ENCODE data around the gene DHFR2. TPM values are rescaled to one million over a fixed set of nuclear protein-coding genes. Genes with fewer than 3 reads are reported as not detected.
"Not testable (repeated sequence)": the region's sequence is repeated elsewhere in the genome, so short reads cannot be mapped to it uniquely, and the experiment has no call there.

Gene DHFR2
- total RNA-seq, 1 experiment from 2014 or later: 4.2 TPM

GRCh38 chr3:94065819-94066480 lies 3.2 kb upstream of the DHFR2 start:
- no peak for DNase-seq (ENCODE audit: low read depth)

DNA sequence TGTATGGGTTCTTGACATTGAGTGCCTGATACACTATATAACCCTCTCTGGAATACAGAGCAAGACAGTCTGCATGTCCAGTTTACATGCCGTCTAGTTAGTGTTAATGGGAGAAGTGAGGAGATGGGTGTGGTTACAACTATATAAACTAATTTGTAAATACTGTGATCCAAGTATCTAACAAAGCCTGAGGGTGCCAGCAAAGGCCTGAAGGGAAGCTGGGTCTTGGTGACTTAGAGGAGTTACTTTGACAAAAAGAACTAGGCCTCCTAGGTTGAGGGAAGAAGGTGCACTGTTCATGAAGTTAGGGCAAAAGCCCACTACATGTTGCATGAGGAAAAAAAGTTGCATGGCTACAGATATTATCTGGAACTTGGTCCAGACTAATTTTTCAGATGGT lies 2.4 kb upstream of the DHFR2 start:
- no peak for DNase-seq (ENCODE audit: low read depth)

- DNase-seq (ENCODE audit: low read depth): no peak
These were observed 1.6 kb upstream of the DHFR2 start for GRCh38 chr3:94064243-94064860.

GRCh38 chr3:94063496-94064119 lies 892 bp upstream of the DHFR2 start:
- DNase-seq (ENCODE audit: low read depth): peak; percentile 29

- DNase-seq (ENCODE audit: low read depth): no peak
These were observed 1.4 kb downstream of the DHFR2 start for GRCh38 chr3:94061297-94061696.

- DNase-seq (ENCODE audit: low read depth): no peak
These were observed 12.2 kb downstream of the DHFR2 start for GRCh38 chr3:94050546-94050945.

GRCh38 chr3:94049267-94049666 lies 13.4 kb downstream of the DHFR2 start:
- DNase-seq (ENCODE audit: low read depth): no peak

DNA sequence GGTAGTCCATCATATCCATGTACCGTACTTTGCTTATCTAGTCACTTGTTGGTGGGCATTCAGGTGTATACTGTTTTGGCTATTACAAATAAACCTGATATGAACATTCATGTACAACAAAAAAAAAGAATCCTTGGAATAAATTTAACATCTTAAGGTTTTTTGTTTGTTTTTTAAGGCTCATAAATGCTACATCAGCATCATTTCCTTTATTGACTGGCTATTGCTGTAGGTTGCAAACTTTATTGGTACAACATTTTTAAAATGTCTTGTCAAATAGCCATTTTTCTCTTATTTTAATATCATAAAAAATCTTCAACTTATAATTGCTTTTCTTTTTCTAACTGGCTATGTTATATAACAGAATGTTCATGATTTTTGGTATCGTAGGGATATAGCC lies 16.2 kb downstream of the DHFR2 start:
- DNase-seq (ENCODE audit: low read depth): no peak

GRCh38 chr3:94044100-94044936 lies 18.4 kb downstream of the DHFR2 start:
- DNase-seq (ENCODE audit: low read depth): not testable (repeated sequence)

- no peak for DNase-seq (ENCODE audit: low read depth)
These were observed 19.4 kb downstream of the DHFR2 start for GRCh38 chr3:94043285-94043684.

GRCh38 chr3:94036909-94037507 lies 25.7 kb downstream of the DHFR2 start:
- DNase-seq (ENCODE audit: low read depth): peak; percentile 63

DNA sequence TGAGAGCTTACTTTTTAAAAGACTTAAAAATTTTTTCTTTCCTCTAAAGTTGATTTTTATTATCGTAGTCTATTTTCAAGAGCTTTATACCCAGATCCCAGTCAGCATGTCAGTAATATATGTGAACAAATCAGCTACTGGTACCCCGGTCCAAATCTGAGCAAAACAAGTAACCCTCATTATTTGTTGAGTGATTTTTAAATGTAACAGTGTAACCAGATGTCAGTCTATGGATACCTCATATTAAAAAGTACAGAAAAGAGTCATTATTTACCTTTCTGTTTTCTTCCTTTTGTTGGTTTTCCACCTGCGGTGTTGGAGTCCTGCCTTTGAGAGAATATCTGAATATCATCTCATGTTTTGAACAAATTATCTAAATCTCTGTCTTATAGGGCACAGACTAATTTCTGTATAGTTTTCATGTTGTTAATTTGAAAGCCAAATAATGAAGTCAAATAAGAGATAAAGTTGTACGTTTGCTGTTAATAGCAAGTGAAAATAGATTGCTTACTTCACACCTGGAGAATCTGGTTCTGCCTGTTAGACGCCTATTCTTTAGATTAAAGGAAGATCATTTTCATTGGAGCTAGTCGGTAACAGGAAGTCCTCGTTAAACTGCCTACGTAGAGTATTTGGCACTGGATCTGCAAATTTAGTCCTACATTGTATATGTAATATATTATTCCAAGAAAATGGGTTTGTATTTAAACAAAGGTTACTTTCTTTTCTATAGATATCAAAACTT lies 34.5 kb downstream of the DHFR2 start, which contains the start of gene STX19:
STX19 (minus strand) TSS at position 505 of the 745 bp plus-strand sequence. CDS start 13,328 bp downstream, outside the sequence.
- DNase-seq (ENCODE audit: low read depth): no peak

- DNase-seq (ENCODE audit: low read depth): no peak
These were observed 36.1 kb downstream of the DHFR2 start for GRCh38 chr3:94026623-94027022.

GRCh38 chr3:94024385-94024784 lies 38.3 kb downstream of the DHFR2 start:
- peak; percentile 10 for DNase-seq (ENCODE audit: low read depth)

DNA sequence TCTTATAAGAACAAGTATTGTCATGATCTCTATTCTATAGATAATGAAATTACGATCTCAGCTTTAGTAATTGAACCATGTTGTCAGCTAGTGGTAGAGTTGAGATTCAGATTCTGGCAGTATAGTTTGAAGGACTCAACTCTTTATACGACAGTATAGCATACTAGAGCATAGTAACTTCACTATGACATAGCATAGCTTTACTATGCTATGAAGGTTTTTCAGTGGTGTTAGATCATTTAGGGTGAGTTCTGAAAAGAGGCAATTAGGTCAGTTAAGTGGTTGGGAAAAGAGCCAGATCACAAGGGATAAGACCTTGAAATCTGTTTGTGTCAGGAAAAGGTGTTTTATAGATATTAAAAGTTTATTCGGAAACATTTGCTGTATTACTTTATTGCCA lies 42.4 kb downstream of the DHFR2 start:
- DNase-seq (ENCODE audit: low read depth): no peak

- DNase-seq (ENCODE audit: low read depth): no peak
These were observed 43.1 kb downstream of the DHFR2 start for GRCh38 chr3:94019659-94020058.

GRCh38 chr3:94015025-94015424 lies 47.7 kb downstream of the DHFR2 start:
- DNase-seq (ENCODE audit: low read depth): no peak

GRCh38 chr3:94012185-94012584 lies 50.5 kb downstream of the DHFR2 start:
- DNase-seq (ENCODE audit: low read depth): no peak

- no peak for DNase-seq (ENCODE audit: low read depth)
These were observed 51.4 kb downstream of the DHFR2 start for GRCh38 chr3:94011233-94011711.

GRCh38 chr3:94009608-94010007 lies 53.1 kb downstream of the DHFR2 start:
- no peak for DNase-seq (ENCODE audit: low read depth)

DNA sequence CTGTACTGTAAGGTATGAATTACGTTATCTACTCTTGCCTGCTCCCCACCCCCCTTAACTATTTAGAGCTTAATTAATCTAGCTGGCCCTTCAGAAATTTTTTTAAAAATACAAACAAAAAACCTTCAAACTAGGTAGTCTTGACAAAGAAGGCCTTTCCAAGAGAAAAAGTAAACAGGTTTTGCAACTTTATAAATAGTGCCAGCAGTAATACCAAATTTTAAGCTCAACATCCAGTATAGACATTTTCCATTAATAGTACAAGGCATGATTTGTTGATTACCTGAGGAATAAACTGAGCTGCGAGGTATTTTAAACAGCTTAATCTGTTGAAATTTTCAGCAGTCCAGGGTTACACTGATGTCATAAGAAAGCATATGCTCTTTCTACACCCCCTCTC lies 54.5 kb downstream of the DHFR2 start:
- no peak for DNase-seq (ENCODE audit: low read depth)
